Measurements from ENCODE around the gene HUS1B. TPM values are rescaled to one million over a fixed set of nuclear protein-coding genes. Genes with fewer than 3 reads are reported as not detected.
A peak's percentile ranks its signal among the peaks of the same experiment; 100 is the strongest.
"Not testable (repeated sequence)": the region's sequence is repeated elsewhere in the genome, so short reads cannot be mapped to it uniquely, and the experiment has no call there.

HUS1B gene
- total RNA-seq, 2 donors from 2014 or later, result 0.47 TPM; not detected in 1

DNA sequence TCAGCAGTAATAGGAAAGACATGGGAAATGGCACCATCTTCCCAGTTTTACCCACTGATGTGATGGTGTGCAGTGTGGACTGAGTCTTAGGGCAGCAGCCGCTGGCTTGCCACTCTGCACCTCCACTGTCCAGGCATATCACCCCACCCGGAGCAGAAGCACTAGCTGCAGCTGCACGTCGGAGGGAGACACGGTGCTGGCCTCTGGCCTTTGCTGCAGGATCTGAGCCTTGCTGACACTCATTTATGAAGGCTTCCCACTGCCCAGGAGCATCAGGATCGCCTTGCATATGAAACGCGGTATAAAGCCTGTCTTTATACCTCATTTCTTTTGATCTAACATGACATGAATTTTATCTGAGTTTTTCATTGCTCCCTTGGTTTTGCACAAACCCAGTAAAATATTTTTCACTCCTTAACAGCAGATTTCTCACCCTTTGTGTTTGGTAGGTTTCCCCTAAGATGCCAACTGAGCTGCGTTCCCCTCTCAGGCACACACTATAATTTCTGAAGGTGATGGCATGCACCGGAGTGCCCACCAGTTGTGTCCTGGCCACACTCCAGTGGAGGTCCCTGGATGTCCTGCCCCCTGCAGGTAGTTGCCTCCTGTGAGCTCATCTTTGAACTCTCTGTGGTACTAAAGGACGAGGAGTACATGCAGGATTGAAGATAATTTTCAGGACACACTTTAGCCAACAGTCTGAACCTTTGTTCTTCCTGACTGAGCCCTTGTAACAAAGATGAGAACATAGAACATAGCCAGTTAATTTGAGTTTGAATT, 45.0 kb upstream of the HUS1B start:
- Histone ChIP-seq H3K4me1 (no peaks in the 10 kb centered on the region), H3K36me3 (no peaks in the 10 kb centered on the region), H3K27ac (no peak overlapping the region), H3K9me3 (no peaks in the 10 kb centered on the region), H3K27me3 (no peaks in the 10 kb centered on the region), H3K4me3 (no peak overlapping the region)
- no peak for DNase-seq (ENCODE audit: low spot score)
- TF ChIP-seq, protein P1, sequence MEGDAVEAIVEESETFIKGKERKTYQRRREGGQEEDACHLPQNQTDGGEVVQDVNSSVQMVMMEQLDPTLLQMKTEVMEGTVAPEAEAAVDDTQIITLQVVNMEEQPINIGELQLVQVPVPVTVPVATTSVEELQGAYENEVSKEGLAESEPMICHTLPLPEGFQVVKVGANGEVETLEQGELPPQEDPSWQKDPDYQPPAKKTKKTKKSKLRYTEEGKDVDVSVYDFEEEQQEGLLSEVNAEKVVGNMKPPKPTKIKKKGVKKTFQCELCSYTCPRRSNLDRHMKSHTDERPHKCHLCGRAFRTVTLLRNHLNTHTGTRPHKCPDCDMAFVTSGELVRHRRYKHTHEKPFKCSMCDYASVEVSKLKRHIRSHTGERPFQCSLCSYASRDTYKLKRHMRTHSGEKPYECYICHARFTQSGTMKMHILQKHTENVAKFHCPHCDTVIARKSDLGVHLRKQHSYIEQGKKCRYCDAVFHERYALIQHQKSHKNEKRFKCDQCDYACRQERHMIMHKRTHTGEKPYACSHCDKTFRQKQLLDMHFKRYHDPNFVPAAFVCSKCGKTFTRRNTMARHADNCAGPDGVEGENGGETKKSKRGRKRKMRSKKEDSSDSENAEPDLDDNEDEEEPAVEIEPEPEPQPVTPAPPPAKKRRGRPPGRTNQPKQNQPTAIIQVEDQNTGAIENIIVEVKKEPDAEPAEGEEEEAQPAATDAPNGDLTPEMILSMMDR (IDR thresholded peaks at IDR 0.05), result no peak

DNA sequence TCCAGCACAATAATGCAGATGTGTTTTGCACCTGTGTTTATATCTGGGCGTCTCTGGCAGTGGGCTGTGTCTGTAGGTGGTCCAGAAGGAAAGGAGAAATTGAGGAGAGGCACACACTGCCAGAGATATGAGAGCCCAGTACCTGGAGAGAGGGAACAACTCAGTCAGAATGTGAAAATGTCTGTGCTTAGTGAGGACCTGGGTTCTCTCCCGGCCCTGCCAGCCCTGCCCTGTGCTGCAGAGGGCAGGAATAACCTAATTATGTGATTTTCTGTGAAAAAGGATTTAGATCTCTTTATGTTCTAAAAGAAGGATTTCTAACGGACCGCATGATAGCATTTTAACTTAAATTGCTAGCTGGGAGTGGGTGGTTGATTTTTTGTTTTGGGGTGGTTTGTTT, 44.3 kb upstream of the HUS1B start:
- DNase-seq (ENCODE audit: low spot score), result no peak
- Histone ChIP-seq H3K9me3 (no peaks in the 10 kb centered on the region), H3K27me3 (no peaks in the 10 kb centered on the region), H3K4me3 (no peak overlapping the region), H3K36me3 (no peaks in the 10 kb centered on the region), H3K4me1 (no peaks in the 10 kb centered on the region), H3K27ac (no peak overlapping the region)
- TF ChIP-seq, protein P1 (IDR thresholded peaks at IDR 0.05), result no peak

GRCh38 chr6:700490-700889, 43.6 kb upstream of the HUS1B start:
- no peak for DNase-seq (ENCODE audit: low spot score)
- Histone ChIP-seq H3K9me3 (no peaks in the 10 kb centered on the region), H3K4me3 (no peak overlapping the region), H3K27me3 (no peaks in the 10 kb centered on the region), H3K36me3 (no peaks in the 10 kb centered on the region), H3K4me1 (no peaks in the 10 kb centered on the region), H3K27ac (no peak overlapping the region)
- TF ChIP-seq, protein P1 (IDR thresholded peaks at IDR 0.05), result no peak

DNA sequence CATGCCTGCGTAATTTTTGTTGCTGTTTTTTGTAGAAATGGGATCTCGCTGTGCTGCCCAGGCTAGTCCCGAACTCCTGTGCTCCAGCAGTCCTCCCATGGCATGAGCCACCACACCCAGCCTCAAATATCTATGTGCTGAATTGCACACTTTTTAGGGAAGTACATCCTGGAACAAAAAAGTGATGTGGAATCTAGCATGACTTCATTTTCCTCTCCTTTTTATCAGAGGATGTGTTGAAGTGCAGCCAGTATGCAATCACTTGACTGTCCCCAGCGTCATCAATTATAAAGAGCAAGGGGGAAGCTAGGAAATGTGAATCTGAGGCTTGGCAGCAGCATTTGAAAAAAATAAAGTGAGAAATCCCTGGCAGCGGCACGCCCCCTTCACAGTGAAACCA, 42.4 kb upstream of the HUS1B start:
- Histone ChIP-seq H3K9me3 (no peaks in the 10 kb centered on the region), H3K36me3 (no peaks in the 10 kb centered on the region), H3K27ac (no peak overlapping the region), H3K4me3 (no peak overlapping the region), H3K4me1 (no peaks in the 10 kb centered on the region), H3K27me3 (no peaks in the 10 kb centered on the region)
- TF ChIP-seq, protein P1 (IDR thresholded peaks at IDR 0.05), result no peak
- DNase-seq (ENCODE audit: low spot score), result no peak

- not testable (repeated sequence) for H3K9me3 ChIP-seq; H3K4me3 ChIP-seq; H3K36me3 ChIP-seq; H3K27me3 ChIP-seq; DNase-seq (ENCODE audit: low spot score); H3K27ac ChIP-seq
- peaks cover 0 to 23% of the 10 kb centered on the region in 2 donors for H3K4me1 ChIP-seq
Observed at GRCh38 chr6:694431-695126, 37.7 kb upstream of the HUS1B start.

- H3K27me3 ChIP-seq, result no peaks in the 10 kb centered on the region
- DNase-seq (ENCODE audit: low spot score), result no peak
- H3K4me1 ChIP-seq, result peaks cover 0 to 23% of the 10 kb centered on the region in 2 donors
- peak overlapping the region in 1 of 2 donors; percentile 96 for H3K4me3 ChIP-seq
- no peak overlapping the region for H3K27ac ChIP-seq
- TF ChIP-seq, protein P1 (IDR thresholded peaks at IDR 0.05), result no peak
- H3K36me3 ChIP-seq, result no peaks in the 10 kb centered on the region
- H3K9me3 ChIP-seq, result no peaks in the 10 kb centered on the region
Observed at GRCh38 chr6:693723-694009, 36.8 kb upstream of the HUS1B start.

Data from right atrium auricular region (tissue), 2 donors.